SK-MEL-5 (cell line): ENCODE results near the gene CHRNG. TPM values are rescaled to one million over a fixed set of nuclear protein-coding genes. Genes with fewer than 3 reads are reported as not detected.

Experiments
- DNase-seq: peaks from one replicate; pipeline ENCODE4 v3.0.0-alpha.2; 2016; ENCODE audit warnings: low read depth, low spot score
- in situ Hi-C: cut with HindIII; loops from 2 replicates; pipeline ENCODE4 v1.10.0; 2016; ENCODE audit warnings: low sequenced_read_pairs, high pct_unique_total_duplicates, low pct_unique_long_range_greater_than_20kb
- total RNA-seq: library from RNA; depleted of rRNA; stranded (reverse); fragments of >200 nt; shearing (Covaris generic); gene quantifications from 2 replicates; pipeline ENCODE4 v1.2.3, GENCODE V29; 2014; rRNA removed

CHRNG gene
- total RNA-seq, 1 experiment from 2014 or later, result not detected

- DNase-seq, result no peak
- in situ Hi-C loops, result no loop called here
Observed at GRCh38 chr2:232586943-232587505, 47.5 kb downstream of the CHRNG start.

- in situ Hi-C loops, result no loop called here
- DNase-seq, result no peak
Observed at GRCh38 chr2:232587512-232587911, 48.0 kb downstream of the CHRNG start.

GRCh38 chr2:232588031-232588430 is 48.5 kb downstream of the CHRNG start:
- in situ Hi-C loops, result no loop called here
- no peak for DNase-seq

- no peak for DNase-seq
- in situ Hi-C loops, result no loop called here
Observed at GRCh38 chr2:232588680-232589585, 49.4 kb downstream of the CHRNG start.

- in situ Hi-C loops, result no loop called here
- DNase-seq, result no peak
Observed at GRCh38 chr2:232592772-232593395, 53.4 kb downstream of the CHRNG start.

- in situ Hi-C loops, result no loop called here
- no peak for DNase-seq
Observed at GRCh38 chr2:232593982-232594381, 54.5 kb downstream of the CHRNG start.

Other genes starting within 250 kb of the CHRNG start
- not detected in 2 replicates for gene ALPP, start 160.9 kb upstream of the CHRNG start, total RNA-seq
- not detected in 2 replicates for gene ALPG, start 132.8 kb upstream of the CHRNG start, total RNA-seq
- gene ALPI, start 83.5 kb upstream of the CHRNG start, total RNA-seq, result not detected in 2 replicates
- 0.05 TPM in 1 of 2 replicates, not detected in the other for gene ECEL1, start 51.9 kb upstream of the CHRNG start, total RNA-seq
- gene PRSS56, start 19.3 kb upstream of the CHRNG start, total RNA-seq, result not detected in 2 replicates
- 0.13 TPM in 1 of 2 replicates, not detected in the other for gene CHRND, start 13.5 kb upstream of the CHRNG start, total RNA-seq
- gene TIGD1, start 10.9 kb downstream of the CHRNG start, total RNA-seq, result 4.1 and 4.7 TPM in 2 replicates
- gene EIF4E2, start 11.0 kb downstream of the CHRNG start, total RNA-seq, result 52.7 and 71.2 TPM in 2 replicates
- gene EFHD1, start 93.9 kb downstream of the CHRNG start, total RNA-seq, result 0.29 and 0.71 TPM in 2 replicates
- gene GIGYF2, start 157.6 kb downstream of the CHRNG start, total RNA-seq, result 49.8 and 62.7 TPM in 2 replicates
- gene KCNJ13, start 236.9 kb downstream of the CHRNG start, total RNA-seq, result 2.2 and 2.3 TPM in 2 replicates